Liver (tissue), 9 donors: ENCODE results near the gene TULP4. TPM values are rescaled to one million over a fixed set of nuclear protein-coding genes. Genes with fewer than 3 reads are reported as not detected.

ENCODE experiments used
- DNase-seq: peaks from one replicate; pipeline ENCODE4 v3.0.0-alpha.2; 2017; ENCODE audit warnings: low spot score
- H3K27ac ChIP-seq, 2 donors: one replicate each; pipeline ENCODE4 v1.7.0; 2013; ENCODE audit warnings: inconsistent platforms in 2 of 2, low read length in 2 of 2, control low read depth in 1 of 2, low read depth in 1 of 2, mild to moderate bottlenecking in 1 of 2
- H3K27me3 ChIP-seq, 4 donors: one replicate each; pipeline versions ENCODE4 v1.6.1 to v1.7.0; 2013; ENCODE audit warnings: low read length in 3 of 4, inconsistent platforms in 1 of 4, mild to moderate bottlenecking in 1 of 4, moderate library complexity in 1 of 4; ENCODE audit not compliant: control insufficient read depth in 4 of 4, insufficient read depth in 4 of 4
- H3K36me3 ChIP-seq, 4 donors: one replicate each; pipeline versions ENCODE4 v1.6.1 to v1.7.0; 2013; ENCODE audit warnings: low read length in 3 of 4, mild to moderate bottlenecking in 3 of 4, low read depth in 1 of 4, moderate library complexity in 1 of 4; ENCODE audit not compliant: control insufficient read depth in 4 of 4, insufficient read depth in 3 of 4
- H3K4me1 ChIP-seq, 4 donors: one replicate each; pipeline versions ENCODE4 v1.6.1 to v1.7.0; 2013; ENCODE audit warnings: low read length in 3 of 4, mild to moderate bottlenecking in 3 of 4, moderate library complexity in 1 of 4; ENCODE audit not compliant: control insufficient read depth in 4 of 4, insufficient read depth in 4 of 4
- H3K4me3 ChIP-seq, 3 donors: one replicate each; pipeline versions ENCODE4 v1.6.1 to v1.7.0; 2013; ENCODE audit warnings: low read length in 3 of 3, control low read depth in 1 of 3, low read depth in 1 of 3, mild to moderate bottlenecking in 1 of 3
- H3K9ac ChIP-seq, 2 donors: one replicate each; pipeline ENCODE4 v1.7.0; 2013; ENCODE audit warnings: low read length in 2 of 2, mild to moderate bottlenecking in 2 of 2, moderate library complexity in 2 of 2, control low read depth in 1 of 2, low read depth in 1 of 2
- H3K9me3 ChIP-seq, 4 donors: one replicate each; pipeline versions ENCODE4 v1.6.1 to v1.7.0; 2013; ENCODE audit warnings: low read length in 3 of 4; ENCODE audit not compliant: control insufficient read depth in 4 of 4
- ATF3 ChIP-seq: IDR thresholded peaks from 2 replicates; pipeline ENCODE4 v1.6.1; 2016; ENCODE audit warnings: antibody characterized with exemption
- CTCF ChIP-seq: fragments of 150-350 bp; IDR thresholded peaks from 2 replicates; pipeline ENCODE4 v1.5.1; 2017; ENCODE audit warnings: improper control_type of control experiment, low read depth, low read length; ENCODE audit not compliant: missing input control
- EGR1 ChIP-seq, 2 donors: IDR thresholded peaks; 2 replicates each; pipeline ENCODE4 v1.6.1; 2016 to 2018; ENCODE audit warnings: antibody characterized with exemption in 2 of 2, low read depth in 2 of 2
- FOXA1 ChIP-seq: IDR thresholded peaks from 2 replicates; pipeline ENCODE4 v1.6.1; 2016; ENCODE audit warnings: antibody characterized with exemption
- FOXA2 ChIP-seq: IDR thresholded peaks from 2 replicates; pipeline ENCODE4 v1.6.1; 2016; ENCODE audit warnings: antibody characterized with exemption
- GABPA ChIP-seq, 2 donors: IDR thresholded peaks in 1 of 2; conservative IDR thresholded peaks in 1 of 2; 2 replicates each; pipeline ENCODE4 v1.6.1; 2016; ENCODE audit warnings: antibody characterized with exemption in 2 of 2, mild to moderate bottlenecking in 1 of 2, moderate library complexity in 1 of 2
- HNF4A ChIP-seq, 2 donors: conservative IDR thresholded peaks; 2 replicates each; pipeline ENCODE4 v1.6.1; 2016; ENCODE audit warnings: antibody characterized with exemption in 2 of 2, mild to moderate bottlenecking in 2 of 2
- HNF4G ChIP-seq: IDR thresholded peaks from 2 replicates; pipeline ENCODE4 v1.6.1; 2016; ENCODE audit warnings: antibody characterized with exemption
- JUND ChIP-seq, 2 donors: IDR thresholded peaks; 2 replicates each; pipeline ENCODE4 v1.6.1; 2016; ENCODE audit warnings: antibody characterized with exemption in 2 of 2
- NR2F2 ChIP-seq: IDR thresholded peaks from 2 replicates; pipeline ENCODE4 v1.6.1; 2016; ENCODE audit warnings: antibody characterized with exemption
- RAD21 ChIP-seq, 2 donors: IDR thresholded peaks; 2 replicates each; pipeline ENCODE4 v1.6.1; 2016; ENCODE audit warnings: antibody characterized with exemption in 2 of 2, mild to moderate bottlenecking in 2 of 2
- REST ChIP-seq: IDR thresholded peaks from 2 replicates; pipeline ENCODE4 v1.6.1; 2016; ENCODE audit warnings: antibody characterized with exemption, mild to moderate bottlenecking
- RXRA ChIP-seq, 2 donors: IDR thresholded peaks; 2 replicates each; pipeline ENCODE4 v1.6.1; 2017 to 2018; ENCODE audit warnings: antibody characterized with exemption in 2 of 2, mild to moderate bottlenecking in 1 of 2
- SP1 ChIP-seq: IDR thresholded peaks from 2 replicates; pipeline ENCODE4 v1.6.1; 2018; ENCODE audit warnings: antibody characterized with exemption, mild to moderate bottlenecking
- TAF1 ChIP-seq: conservative IDR thresholded peaks from 2 replicates; pipeline ENCODE4 v1.6.1; 2016; ENCODE audit warnings: antibody characterized with exemption, mild to moderate bottlenecking
- YY1 ChIP-seq: IDR thresholded peaks from 2 replicates; pipeline ENCODE4 v1.6.1; 2016; ENCODE audit warnings: antibody characterized with exemption, mild to moderate bottlenecking
- WGBS: extraction: QIAGEN DNeasy Blood & Tissue Kit; methylation state at CpG from one replicate; pipeline ENCODE4 v1.1.7; 2013; 5-methylcytosine and 5-hydroxymethylcytosine counted together
- polyA plus RNA-seq, 2 donors: library from polyadenylated mRNA; stranded (reverse) in 1 of 2; unstranded in 1 of 2; fragments of 200-250 nt in 1 of 2; fragments of >200 nt in 1 of 2; fragmentation: Nextera tagmentation in 1 of 2; extraction: Ambion mirVana in 1 of 2; gene quantifications; one replicate each; pipeline versions ENCODE4 v1.2.1 to v1.2.3, GENCODE V29; 2013 to 2015
- total RNA-seq, 2 donors: library from RNA; depleted of rRNA; stranded (reverse); fragments of >200 nt; gene quantifications; one replicate each; pipeline ENCODE4 v1.2.3, GENCODE V29; 2014
- TF ChIP-seq, protein P1 (sequence below): IDR thresholded peaks from 2 replicates; pipeline ENCODE4 v1.6.1; 2016; ENCODE audit warnings: antibody characterized with exemption
- donor health status: healthy.
- donor health status: healthy.
- donor health status: healthy.
- donor health status: healthy.
- donor health status: healthy.

The TULP4 gene
- total and polyA plus RNA-seq, 4 donors: 2.2 to 53.3 (median 18.0) TPM

DNA sequence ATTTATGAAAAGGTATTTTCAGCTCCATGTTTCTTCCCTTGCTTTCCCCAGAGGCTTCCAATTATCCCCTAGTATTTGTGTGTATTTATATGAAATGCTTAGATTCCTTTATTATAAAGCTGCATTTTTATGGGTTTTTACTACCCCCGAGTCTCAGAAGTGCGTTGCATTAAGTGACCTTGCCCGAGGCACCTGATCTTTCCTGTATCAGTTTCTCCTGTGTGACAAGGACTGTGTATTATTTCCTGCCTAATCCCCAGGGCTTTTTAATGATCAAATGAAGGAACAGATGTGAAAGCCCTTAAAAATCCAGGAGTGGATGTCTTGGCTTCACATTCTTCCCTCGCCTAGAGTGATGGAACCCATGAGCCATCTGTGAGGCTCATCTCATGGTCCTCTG is 118.8 kb downstream of the TULP4 start:
- H3K27me3 ChIP-seq: no peaks in the 10 kb centered on the region
- DNase-seq: no peak
- 96% methylated on average over 4 of the region's 4 CpGs for WGBS
- H3K4me3 ChIP-seq: no peak overlapping the region
- no peaks in the 10 kb centered on the region for H3K4me1 ChIP-seq
- TF ChIP-seq, protein P1, sequence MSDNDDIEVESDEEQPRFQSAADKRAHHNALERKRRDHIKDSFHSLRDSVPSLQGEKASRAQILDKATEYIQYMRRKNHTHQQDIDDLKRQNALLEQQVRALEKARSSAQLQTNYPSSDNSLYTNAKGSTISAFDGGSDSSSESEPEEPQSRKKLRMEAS: no peak
- TF ChIP-seq REST (no peak), GABPA (IDR thresholded peaks at IDR 0.05 in 1 of 2, conservative IDR thresholded peaks at IDR 0.05 in 1 of 2) (no peak), RAD21 (IDR thresholded peaks at IDR 0.05) (no peak), JUND (IDR thresholded peaks at IDR 0.05) (no peak), HNF4G (no peak), NR2F2 (no peak), YY1 (no peak), HNF4A (conservative IDR thresholded peaks at IDR 0.05) (no peak), ATF3 (no peak)
- H3K9ac ChIP-seq: no peak overlapping the region
- no peak overlapping the region for H3K27ac ChIP-seq
- H3K36me3 ChIP-seq: peaks cover 0 to 6% (median 0%) of the 10 kb centered on the region in 4 donors
- no peaks in the 10 kb centered on the region for H3K9me3 ChIP-seq

GRCh38 chr6:158431560-158431959 is 119.3 kb downstream of the TULP4 start:
- 92% methylated on average over 13 of the region's 13 CpGs for WGBS
- no peak overlapping the region for H3K27ac ChIP-seq
- no peaks in the 10 kb centered on the region for H3K9me3 ChIP-seq
- no peaks in the 10 kb centered on the region for H3K4me1 ChIP-seq
- no peaks in the 10 kb centered on the region for H3K27me3 ChIP-seq
- no peak overlapping the region for H3K9ac ChIP-seq
- TF ChIP-seq SP1 (no peak), CTCF (no peak), NR2F2 (no peak), RAD21 (IDR thresholded peaks at IDR 0.05) (no peak), HNF4G (no peak)
- H3K36me3 ChIP-seq: peaks cover 0 to 6% (median 0%) of the 10 kb centered on the region in 4 donors
- no peak for DNase-seq
- H3K4me3 ChIP-seq: no peak overlapping the region

- Histone ChIP-seq H3K27ac (no peak overlapping the region), H3K9me3 (no peaks in the 10 kb centered on the region), H3K27me3 (no peaks in the 10 kb centered on the region), H3K36me3 (peaks cover 0 to 3% (median 1%) of the 10 kb centered on the region in 4 donors), H3K4me3 (no peak overlapping the region), H3K9ac (no peak overlapping the region), H3K4me1 (no peaks in the 10 kb centered on the region)
- 95% methylated on average over 3 of the region's 3 CpGs for WGBS
- DNase-seq: no peak
- no peak for TF ChIP-seq HNF4G
- TF ChIP-seq REST: no peak
- no peak for TF ChIP-seq RAD21 (IDR thresholded peaks at IDR 0.05)
- TF ChIP-seq YY1: no peak
- TF ChIP-seq FOXA2: no peak
- TF ChIP-seq NR2F2: no peak
- TF ChIP-seq ATF3: no peak
- TF ChIP-seq FOXA1: no peak
- TF ChIP-seq, protein P1: no peak
- no peak for TF ChIP-seq EGR1 (IDR thresholded peaks at IDR 0.05; ENCODE audit: low read depth in 2 of 2)
- TF ChIP-seq TAF1: no peak
- no peak for TF ChIP-seq RXRA (IDR thresholded peaks at IDR 0.05)
These were observed 125.3 kb downstream of the TULP4 start for GRCh38 chr6:158437571-158437970.
